Muscle of back (tissue), 11 donors: Measurements from ENCODE around the gene SLC6A7. TPM values are rescaled to one million over a fixed set of nuclear protein-coding genes. Genes with fewer than 3 reads are reported as not detected.
A peak's percentile ranks its signal among the peaks of the same experiment; 100 is the strongest.

Source experiments
- DNase-seq, 3 donors: peaks; one replicate each; pipeline versions ENCODE4 v3.0.0 to v3.0.0-alpha.2; 2013
- polyA plus RNA-seq, 10 donors: library from polyadenylated mRNA; unstranded; fragments of 120-200 nt; gene quantifications; one replicate each; pipeline ENCODE4 v1.2.1, GENCODE V29; 2013; ENCODE audit not compliant: insufficient read length in 10 of 10

The SLC6A7 gene
- polyA plus RNA-seq, 10 donors = 0.15 to 1.7 (median 0.41) TPM

DNA sequence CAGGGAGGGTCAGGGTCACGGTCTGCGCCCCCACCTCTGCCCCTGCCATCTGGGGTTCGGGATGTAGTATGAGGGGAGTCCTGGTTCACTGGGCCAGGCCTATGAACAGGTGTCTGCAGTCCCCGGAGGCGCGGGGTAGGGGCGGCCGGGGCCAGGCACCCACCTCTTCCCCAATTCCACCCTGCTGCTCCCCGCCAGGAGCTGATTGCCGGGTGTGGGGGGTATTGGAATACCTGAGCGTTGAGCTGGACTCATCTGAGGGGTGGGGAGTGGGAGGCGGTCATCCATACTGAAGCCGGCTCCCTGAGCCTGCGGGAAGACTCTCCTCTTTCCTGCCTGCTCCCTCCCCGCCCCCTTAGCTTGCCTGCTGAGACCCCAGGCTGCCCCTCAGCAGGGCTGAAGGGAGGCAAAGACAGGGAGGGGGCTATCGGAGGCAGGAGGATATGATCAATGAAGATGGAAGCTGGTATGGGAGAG is 679 bp downstream of the SLC6A7 start:
- DNase-seq = no peak

DNA sequence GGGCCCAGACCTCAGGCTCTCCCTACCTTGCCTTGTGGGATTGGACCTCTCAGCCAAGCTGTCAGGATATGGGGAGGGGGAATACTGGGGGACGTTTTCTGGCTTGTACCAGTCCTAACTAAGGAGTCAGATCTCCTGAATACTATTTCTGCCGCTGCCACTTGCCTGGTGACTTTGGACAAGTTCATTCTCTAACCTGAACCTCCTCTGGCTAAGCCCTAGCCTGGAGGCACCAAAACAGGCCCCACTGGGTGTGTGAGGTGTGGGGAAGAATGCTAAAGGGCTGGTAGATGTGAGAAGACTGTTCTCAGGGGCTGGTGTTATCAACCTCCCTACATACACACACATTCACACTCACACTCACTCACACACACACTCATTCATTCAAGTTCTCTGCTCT is 1.1 kb downstream of the SLC6A7 start:
- no peak for DNase-seq

DNA sequence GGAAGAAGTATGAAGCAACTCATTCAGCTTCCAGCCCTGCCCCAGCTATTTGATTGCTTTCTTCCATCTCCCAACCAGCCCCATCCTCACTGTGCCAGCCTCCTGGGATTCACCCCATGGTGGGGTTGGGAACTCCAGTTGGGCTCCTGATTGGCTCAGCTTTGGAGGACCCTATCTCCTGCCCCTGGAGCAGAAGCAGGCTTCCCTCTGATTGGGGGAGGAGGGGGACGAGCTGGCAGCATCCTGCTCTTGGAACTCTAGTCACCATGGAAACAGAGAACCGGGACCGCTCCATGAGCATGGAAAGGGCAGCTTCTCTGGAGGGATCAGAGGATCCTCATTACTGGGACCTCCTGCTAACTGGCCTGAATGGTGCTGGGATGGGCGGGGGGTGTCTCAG is 2.6 kb downstream of the SLC6A7 start:
- DNase-seq = no peak

- no peak for DNase-seq
Observed at GRCh38 chr5:150195736-150196485, 6.0 kb downstream of the SLC6A7 start.

DNA sequence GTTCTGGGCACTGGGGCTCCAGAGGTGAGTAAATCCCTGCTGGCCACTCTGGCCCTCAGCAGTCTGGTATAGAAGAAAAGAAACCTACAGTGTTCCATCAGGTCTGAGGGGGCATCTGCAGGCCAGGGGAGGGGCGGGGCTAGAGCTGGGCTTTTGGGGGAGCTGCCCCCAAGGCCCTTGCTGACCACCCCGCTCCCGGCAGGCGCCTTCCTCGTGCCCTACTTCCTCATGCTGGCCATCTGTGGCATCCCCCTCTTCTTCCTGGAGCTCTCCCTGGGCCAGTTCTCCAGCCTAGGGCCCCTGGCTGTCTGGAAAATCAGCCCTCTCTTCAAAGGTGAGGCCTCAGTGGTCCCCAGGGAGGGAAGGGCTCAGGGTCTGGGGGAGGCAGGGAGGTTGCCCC is 6.7 kb downstream of the SLC6A7 start:
- no peak for DNase-seq

DNA sequence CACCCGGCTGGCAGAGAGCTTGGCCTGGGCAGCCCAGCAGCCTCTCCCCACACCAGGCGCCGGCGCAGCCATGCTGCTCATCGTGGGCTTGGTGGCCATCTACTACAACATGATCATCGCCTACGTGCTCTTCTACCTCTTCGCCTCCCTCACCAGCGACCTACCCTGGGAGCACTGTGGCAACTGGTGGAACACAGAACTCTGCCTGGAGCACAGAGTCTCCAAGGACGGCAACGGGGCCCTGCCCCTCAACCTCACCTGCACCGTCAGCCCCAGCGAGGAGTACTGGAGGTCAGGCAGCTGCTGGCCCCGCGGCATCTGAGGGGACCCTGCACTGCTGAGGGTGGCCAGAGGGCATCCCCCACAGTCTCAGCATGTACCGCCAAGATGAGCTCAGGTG is 7.1 kb downstream of the SLC6A7 start:
- no peak for DNase-seq

GRCh38 chr5:150197476-150197875 is 7.6 kb downstream of the SLC6A7 start:
- DNase-seq = no peak

DNA sequence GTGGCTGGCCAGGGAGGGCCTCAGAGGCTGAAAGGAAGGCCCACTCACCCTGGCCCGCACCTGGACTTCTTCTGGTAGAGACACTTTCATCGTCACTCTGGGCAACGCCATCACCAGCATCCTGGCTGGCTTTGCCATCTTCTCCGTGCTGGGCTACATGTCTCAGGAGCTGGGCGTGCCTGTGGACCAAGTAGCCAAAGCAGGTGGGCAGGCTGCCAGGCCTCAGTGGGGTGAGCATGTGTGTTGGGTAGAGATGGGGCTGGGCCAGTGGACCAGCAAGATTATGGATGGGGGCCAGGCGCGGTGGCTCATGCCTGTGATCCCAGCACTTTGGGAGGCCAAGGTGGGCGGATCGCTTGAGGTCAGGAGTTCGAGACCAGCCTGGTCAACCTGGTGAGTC is 12.6 kb downstream of the SLC6A7 start:
- no peak for DNase-seq

- DNase-seq = no peak
Observed at GRCh38 chr5:150203832-150204589, 14.1 kb downstream of the SLC6A7 start.

DNA sequence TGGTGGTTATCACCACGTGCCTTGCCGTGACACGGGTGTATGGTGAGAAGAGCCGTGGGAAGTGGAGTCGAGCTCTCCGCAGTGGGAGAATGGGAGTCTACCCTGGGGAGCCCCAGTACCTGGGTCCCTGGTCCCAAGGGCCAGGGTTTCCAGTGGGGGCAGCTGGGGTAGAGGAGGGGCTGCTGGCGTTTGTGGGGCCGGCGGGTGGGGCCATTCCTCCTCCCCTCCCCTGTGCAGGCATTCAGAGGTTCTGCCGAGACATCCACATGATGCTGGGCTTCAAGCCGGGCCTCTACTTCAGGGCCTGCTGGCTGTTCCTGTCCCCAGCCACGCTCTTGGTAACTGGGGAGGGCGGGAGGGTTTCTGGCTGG is 14.7 kb downstream of the SLC6A7 start:
- no peak for DNase-seq

- no peak for DNase-seq
Observed at GRCh38 chr5:150206098-150206778, 16.4 kb downstream of the SLC6A7 start.

DNA sequence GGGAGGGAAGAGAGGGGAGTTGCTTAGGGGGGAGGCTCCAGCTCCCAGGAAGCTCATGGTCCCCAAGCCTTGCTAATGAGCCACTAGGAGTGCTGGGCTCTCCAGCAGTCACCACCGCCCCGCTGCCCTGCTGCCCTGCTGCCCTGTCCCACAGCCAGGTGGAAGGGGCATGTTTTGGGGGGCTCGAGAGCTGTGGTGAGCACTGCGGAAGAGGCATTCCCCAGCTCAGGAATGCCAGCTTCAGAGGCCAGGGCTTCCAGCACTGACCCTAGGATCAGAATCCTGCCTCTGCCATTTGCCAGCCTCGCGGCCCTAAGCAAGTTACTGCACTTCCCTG is 16.9 kb downstream of the SLC6A7 start:
- no peak for DNase-seq

- no peak for DNase-seq
Observed at GRCh38 chr5:150208187-150209098, 18.6 kb downstream of the SLC6A7 start.

DNA sequence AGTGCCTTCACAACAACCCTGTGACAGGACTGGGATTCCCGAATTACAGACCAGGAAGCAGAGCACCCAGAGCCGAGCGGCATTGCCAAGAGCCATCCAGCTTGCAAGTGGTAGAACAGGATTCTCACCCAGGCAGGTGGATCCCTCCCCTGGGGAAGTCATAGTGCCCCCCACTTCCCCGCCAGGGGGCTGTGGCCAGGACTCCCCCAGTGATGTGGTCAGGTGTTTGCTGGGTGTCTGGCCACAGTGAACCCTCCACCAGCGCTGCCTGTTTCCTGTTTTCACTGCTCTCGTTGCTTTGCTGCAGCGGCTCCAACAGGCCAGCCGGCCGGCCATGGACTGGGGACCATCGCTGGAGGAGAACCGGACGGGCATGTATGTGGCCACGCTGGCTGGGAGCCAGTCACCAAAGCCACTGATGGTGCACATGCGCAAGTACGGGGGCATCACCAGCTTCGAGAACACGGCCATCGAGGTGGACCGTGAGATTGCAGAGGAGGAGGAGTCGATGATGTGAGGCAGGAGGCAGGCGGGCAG is 19.3 kb downstream of the SLC6A7 start:
- DNase-seq = peak in 1 of 3 donors; percentile 29

DNA sequence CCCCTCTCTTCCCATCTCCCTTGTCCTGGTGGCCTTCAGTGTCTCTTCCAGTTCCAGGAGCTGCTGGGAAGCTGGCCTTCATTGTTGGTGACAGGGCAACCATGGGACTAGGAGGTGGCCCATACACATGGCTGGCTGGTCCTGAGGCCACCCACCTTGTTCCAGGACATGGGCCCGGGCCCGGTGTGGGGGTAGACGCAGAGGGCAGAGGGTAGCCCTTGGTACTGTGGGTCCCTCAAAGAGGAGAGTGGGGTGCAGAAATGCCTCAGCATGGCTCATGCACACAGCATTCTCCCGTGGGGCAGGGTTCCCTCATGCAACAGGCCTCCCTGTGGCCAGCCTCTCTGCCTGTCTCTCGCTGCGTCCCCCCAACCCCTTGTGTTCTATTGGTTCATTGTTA is 20.8 kb downstream of the SLC6A7 start:
- DNase-seq = no peak

DNA sequence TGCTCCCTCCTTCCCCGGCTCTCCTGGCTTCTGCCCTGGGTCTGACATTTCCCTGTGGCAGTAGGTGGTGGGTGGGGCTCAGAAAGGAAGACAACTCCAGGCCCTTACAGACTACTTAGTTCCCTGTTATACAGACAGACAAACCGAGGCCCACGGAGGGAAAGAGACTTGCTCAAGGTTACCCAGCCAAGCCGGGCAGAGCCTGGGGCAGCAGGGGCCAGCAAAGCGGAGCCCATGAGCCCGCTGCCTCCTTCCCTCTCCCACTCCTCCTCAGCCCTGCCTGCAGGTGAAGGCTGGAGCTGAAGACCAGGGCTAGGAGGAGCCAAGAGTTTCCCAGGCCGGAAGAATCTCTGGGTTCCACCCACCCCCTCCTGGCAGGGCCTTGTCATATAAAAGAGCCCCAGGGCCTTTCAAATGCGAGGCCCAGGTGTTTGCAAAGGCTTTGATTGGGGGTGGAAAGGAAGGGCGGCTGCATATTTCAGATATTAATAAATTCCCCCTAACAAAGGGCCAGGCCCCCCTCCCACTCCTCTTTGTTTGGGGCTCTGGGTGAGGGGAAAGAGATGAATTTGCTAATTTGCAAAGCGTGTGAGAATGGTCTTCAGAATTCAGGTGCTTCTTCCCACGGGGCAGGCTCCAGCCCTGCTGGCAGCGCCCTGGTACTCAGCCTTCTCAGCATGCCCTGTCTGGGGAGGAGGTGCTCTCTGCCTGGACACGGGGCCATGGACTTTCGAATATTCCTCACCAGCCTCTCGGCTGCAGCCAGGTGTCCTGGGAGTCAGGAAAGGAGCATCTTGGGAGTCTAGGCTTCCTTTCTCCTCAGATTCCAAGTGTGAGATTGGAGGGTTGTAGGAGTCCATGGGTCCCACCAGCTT is 21.5 kb downstream of the SLC6A7 start:
- DNase-seq = peak in 1 of 3 donors; percentile 41

GRCh38 chr5:150213530-150213929 is 23.7 kb downstream of the SLC6A7 start:
- peak; percentile 43 to 88 (median 71) for DNase-seq

DNA sequence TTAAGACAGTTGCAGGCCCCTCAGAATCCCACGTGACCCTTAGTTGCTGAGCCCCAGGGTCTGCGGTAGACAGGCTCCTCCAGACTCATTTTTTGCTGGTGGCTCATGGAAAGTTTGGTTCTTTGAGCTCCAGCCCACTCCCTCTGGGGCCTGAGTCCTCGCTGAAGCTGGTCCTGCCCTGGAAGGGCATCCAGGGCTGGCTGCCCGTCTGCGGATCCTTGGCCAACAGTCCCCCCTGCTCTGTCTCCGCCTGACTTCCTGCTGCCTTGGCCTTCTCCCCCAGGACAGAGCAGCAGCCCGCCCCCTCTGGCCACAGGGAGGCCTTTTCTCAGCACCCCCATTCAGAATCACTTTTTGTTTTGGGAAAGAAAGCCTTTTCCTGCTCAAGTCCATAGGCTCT is 24.4 kb downstream of the SLC6A7 start:
- DNase-seq = peak in 2 of 3 donors; percentile 38 to 71

- DNase-seq = peak; percentile 77 to 93 (median 80)
Observed at GRCh38 chr5:150215979-150216944, 26.4 kb downstream of the SLC6A7 start.
